Mucosa of descending colon (tissue), 3 donors: Measurements from ENCODE around the gene DPH2. TPM values are rescaled to one million over a fixed set of nuclear protein-coding genes. Genes with fewer than 3 reads are reported as not detected.

ENCODE experiments used
- ATAC-seq: fragments of 200-7000 bp; cut with Tn5 transposase; one replicate; pipeline ENCODE4 v1.9.1; 2020; ENCODE audit warnings: mild to moderate bottlenecking, moderate library complexity
- DNase-seq, 3 donors: peaks; one replicate each; pipeline ENCODE4 v3.0.0-alpha.2; 2020
- H3K36me3 ChIP-seq: fragments of 200-600 bp; one replicate; pipeline ENCODE4 v1.8.0; 2021; ENCODE audit warnings: low read depth, mild to moderate bottlenecking
- H3K4me1 ChIP-seq: fragments of 200-600 bp; one replicate; pipeline ENCODE4 v1.8.0; 2021; ENCODE audit warnings: low read depth, mild to moderate bottlenecking
- H3K4me3 ChIP-seq: fragments of 200-600 bp; one replicate; pipeline ENCODE4 v1.8.0; 2021; ENCODE audit warnings: mild to moderate bottlenecking
- H3K9me3 ChIP-seq: fragments of 200-600 bp; one replicate; pipeline ENCODE4 v1.8.0; 2021; ENCODE audit warnings: mild to moderate bottlenecking
- CTCF ChIP-seq: fragments of 200-600 bp; IDR thresholded peaks from one replicate; pipeline ENCODE4 v1.8.0; 2022; ENCODE audit warnings: antibody characterized with exemption, mild to moderate bottlenecking
- intact Hi-C, 2 donors: fragments of 100-400 bp; cut with DNase I in 1 of 2; cut with micrococcal nuclease in 1 of 2; formaldehyde crosslinking; loops; one replicate each; pipeline versions ENCODE4 v1.11.0 to v1.11.1; 2022; cut with DNase I, micrococcal nuclease
- total RNA-seq, 3 donors: library from RNA; stranded (reverse); fragmentation: NEBNext Ultra II Directional in 2 of 3; extraction: Animal tissue kit (Norgen Biotek cat#: 25700) in 2 of 3; gene quantifications; one replicate each; pipeline versions ENCODE4 v1.2.1 to v1.2.4, GENCODE V29; 2021 to 2023
- donor health status: DM: no; HTN: no; CAD: no; lungs with moderate emphysema.
- donor health status: DM: no; HTN: no; CAD: no.
- donor health status: DM: no; HTN: yes; CAD: no.

Gene DPH2
- total RNA-seq, 3 donors from 2014 or later, result 16.5 to 23.3 (median 17.9) TPM

- Histone ChIP-seq H3K9me3 (no peaks in the 10 kb centered on the region), H3K4me1 (peaks cover 20% of the 10 kb centered on the region), H3K36me3 (no peaks in the 10 kb centered on the region), H3K4me3 (no peak overlapping the region)
- intact Hi-C loops, result no loop called here
- no peak for TF ChIP-seq CTCF
- DNase-seq (no peak), ATAC-seq (no peak)
These were observed 23.6 kb downstream of the DPH2 start for GRCh38 chr1:43993206-43993914.

GRCh38 chr1:43994071-43994470 lies 24.3 kb downstream of the DPH2 start:
- no peak for ATAC-seq
- intact Hi-C loops, result no loop called here
- Histone ChIP-seq H3K4me3 (no peak overlapping the region), H3K36me3 (no peaks in the 10 kb centered on the region), H3K4me1 (peaks cover 21% of the 10 kb centered on the region), H3K9me3 (no peaks in the 10 kb centered on the region)
- DNase-seq, result no peak
- no peak for TF ChIP-seq CTCF

GRCh38 chr1:43994794-43995790 lies 25.3 kb downstream of the DPH2 start:
- peak; percentile 14 for ATAC-seq
- DNase-seq, result peak in 2 of 3 donors; percentile 57 to 59
- no peak for TF ChIP-seq CTCF
- Histone ChIP-seq H3K4me3 (no peak overlapping the region), H3K36me3 (no peaks in the 10 kb centered on the region), H3K4me1 (peaks cover 21% of the 10 kb centered on the region), H3K9me3 (no peaks in the 10 kb centered on the region)
- intact Hi-C loops, result no loop called here

- no peak overlapping the region for H3K4me3 ChIP-seq
- no peak for TF ChIP-seq CTCF
- no peaks in the 10 kb centered on the region for H3K9me3 ChIP-seq
- no peak for ATAC-seq
- H3K36me3 ChIP-seq, result no peaks in the 10 kb centered on the region
- H3K4me1 ChIP-seq, result peaks cover 14% of the 10 kb centered on the region
- peak in 1 of 3 donors; percentile 53 for DNase-seq
- intact Hi-C loops, result no loop called here
These were observed 26.3 kb downstream of the DPH2 start for GRCh38 chr1:43995984-43996732.

DNA sequence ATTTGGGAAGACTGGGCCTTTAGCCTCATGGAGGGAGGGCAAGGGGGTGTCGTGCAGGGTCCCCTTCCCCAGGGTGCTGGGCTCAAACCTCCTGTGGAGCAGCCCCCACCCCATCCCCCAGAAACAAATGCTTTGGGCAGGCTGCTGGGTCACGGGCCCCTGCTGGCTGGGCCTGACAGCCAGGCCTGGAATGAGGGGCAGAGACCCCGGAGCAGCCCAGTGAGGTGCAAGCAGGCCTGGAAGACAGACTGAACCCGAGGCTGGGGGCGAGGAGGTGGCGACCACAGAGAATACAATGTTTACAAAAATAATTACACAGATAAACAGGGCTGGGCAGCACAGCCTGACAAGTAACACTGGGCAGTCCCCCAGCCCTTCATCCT lies 26.9 kb downstream of the DPH2 start:
- Histone ChIP-seq H3K36me3 (no peaks in the 10 kb centered on the region), H3K9me3 (no peaks in the 10 kb centered on the region), H3K4me1 (peaks cover 14% of the 10 kb centered on the region), H3K4me3 (no peak overlapping the region)
- intact Hi-C loops, result no loop called here
- TF ChIP-seq CTCF, result no peak
- no peak for DNase-seq
- no peak for ATAC-seq
